Stomach (tissue), 4 donors: ENCODE measurements around the gene ACAD8.

Source experiments
- POLR2AphosphoS5 ChIP-seq, 3 donors: sonication (generic); formaldehyde crosslinking; IDR thresholded peaks; one replicate each; pipeline ENCODE4 v1.6.1; 2016; ENCODE audit warnings: antibody characterized with exemption in 3 of 3
- TF ChIP-seq, protein P1 (sequence below), 7 experiments: fragments of 450-650 bp in 4 of 7; fragments of 200-600 bp in 3 of 7; sonication (generic) in 3 of 7; IDR thresholded peaks; one replicate each; pipeline ENCODE4 v1.5.1; 2016 to 2019; ENCODE audit warnings: antibody characterized with exemption in 7 of 7, control low read depth in 2 of 7, mild to moderate bottlenecking in 1 of 7

DNA sequence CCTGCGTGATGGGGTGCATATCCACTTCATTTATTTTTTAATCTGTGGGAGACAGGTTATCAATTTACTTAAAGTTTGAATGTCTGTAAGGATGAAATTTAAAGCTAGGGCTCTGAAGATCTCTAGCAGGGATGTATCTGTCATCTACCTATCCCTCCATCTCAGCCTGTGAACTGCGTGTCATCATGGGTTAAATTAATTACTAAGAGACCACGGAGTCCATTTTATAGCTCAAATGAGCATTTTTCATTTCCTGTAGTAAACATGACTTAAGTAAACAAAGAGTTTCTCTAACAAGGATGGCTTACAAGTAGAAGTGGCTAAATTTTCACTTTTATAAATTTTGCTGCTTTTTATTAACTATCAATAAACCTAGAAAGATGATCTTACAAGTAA lies 19.9 kb downstream of the ACAD8 start:
- TF ChIP-seq, protein P1, sequence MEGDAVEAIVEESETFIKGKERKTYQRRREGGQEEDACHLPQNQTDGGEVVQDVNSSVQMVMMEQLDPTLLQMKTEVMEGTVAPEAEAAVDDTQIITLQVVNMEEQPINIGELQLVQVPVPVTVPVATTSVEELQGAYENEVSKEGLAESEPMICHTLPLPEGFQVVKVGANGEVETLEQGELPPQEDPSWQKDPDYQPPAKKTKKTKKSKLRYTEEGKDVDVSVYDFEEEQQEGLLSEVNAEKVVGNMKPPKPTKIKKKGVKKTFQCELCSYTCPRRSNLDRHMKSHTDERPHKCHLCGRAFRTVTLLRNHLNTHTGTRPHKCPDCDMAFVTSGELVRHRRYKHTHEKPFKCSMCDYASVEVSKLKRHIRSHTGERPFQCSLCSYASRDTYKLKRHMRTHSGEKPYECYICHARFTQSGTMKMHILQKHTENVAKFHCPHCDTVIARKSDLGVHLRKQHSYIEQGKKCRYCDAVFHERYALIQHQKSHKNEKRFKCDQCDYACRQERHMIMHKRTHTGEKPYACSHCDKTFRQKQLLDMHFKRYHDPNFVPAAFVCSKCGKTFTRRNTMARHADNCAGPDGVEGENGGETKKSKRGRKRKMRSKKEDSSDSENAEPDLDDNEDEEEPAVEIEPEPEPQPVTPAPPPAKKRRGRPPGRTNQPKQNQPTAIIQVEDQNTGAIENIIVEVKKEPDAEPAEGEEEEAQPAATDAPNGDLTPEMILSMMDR (IDR thresholded peaks at IDR 0.05): no peak
- no peak for TF ChIP-seq POLR2AphosphoS5 (IDR thresholded peaks at IDR 0.05)
